Measurements from ENCODE around the gene FAM131A. TPM values are rescaled to one million over a fixed set of nuclear protein-coding genes. Genes with fewer than 3 reads are reported as not detected.
A peak's percentile ranks its signal among the peaks of the same experiment; 100 is the strongest.

FAM131A gene
- total RNA-seq, 1 donor from 2014 or later: 28.5 TPM

DNA sequence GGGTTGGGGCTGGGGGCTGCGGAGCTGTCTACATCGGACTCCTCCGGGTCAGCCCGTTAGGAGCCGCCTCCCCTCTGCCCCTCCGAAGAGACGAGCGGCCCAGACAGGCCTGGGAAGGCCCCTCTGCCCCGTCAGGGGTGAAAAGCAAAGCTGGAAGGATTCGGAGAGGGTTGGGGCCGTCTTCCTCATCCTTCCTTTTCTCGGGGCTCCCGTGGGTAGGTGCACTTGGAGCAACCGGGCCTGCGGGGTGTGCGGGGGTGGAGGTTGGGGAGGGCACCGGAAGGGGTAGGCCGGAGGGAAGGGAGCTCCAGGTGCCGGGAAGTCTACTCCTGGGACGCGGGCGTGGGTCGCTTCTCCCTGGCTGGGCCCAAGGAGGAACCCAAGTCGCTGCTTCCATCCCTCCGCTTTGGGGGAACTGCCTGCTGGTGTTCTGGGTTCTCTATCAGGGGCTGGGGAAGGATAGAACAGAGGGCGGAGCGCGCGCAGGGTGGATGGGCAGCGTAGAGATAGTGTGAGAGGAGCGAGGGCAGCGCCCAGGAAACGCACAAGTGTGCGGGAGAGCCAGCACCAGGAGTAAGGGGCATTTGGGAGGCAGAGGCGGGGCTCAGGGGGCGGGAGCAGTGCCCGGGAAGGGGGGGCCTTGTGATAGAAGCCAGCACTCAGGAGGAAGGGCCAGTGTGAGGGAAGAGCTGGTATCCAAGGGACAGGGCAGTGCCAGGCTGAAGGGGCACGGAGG lies 24.7 kb downstream of the FAM131A start:
- Histone ChIP-seq H3K4me3 (peak overlapping the region; percentile 87 to 96), H3K27me3 (no peaks in the 10 kb centered on the region), H3K9me3 (no peaks in the 10 kb centered on the region), H3K27ac (peak overlapping the region; percentile 92), H3K36me3 (peaks cover 0 to 23% of the 10 kb centered on the region in 2 donors), H3K4me1 (peaks cover 31% of the 10 kb centered on the region)
- DNase-seq (ENCODE audit: extremely low spot score in 2 of 2): peak in 1 of 2 donors; percentile 94
- intact Hi-C loops (cut with DNase I): loop anchor here (1.0 kb wide), 1 partner anchor 48 kb away; the partner anchor contains the start of gene EIF4G1
- TF ChIP-seq, protein P1, sequence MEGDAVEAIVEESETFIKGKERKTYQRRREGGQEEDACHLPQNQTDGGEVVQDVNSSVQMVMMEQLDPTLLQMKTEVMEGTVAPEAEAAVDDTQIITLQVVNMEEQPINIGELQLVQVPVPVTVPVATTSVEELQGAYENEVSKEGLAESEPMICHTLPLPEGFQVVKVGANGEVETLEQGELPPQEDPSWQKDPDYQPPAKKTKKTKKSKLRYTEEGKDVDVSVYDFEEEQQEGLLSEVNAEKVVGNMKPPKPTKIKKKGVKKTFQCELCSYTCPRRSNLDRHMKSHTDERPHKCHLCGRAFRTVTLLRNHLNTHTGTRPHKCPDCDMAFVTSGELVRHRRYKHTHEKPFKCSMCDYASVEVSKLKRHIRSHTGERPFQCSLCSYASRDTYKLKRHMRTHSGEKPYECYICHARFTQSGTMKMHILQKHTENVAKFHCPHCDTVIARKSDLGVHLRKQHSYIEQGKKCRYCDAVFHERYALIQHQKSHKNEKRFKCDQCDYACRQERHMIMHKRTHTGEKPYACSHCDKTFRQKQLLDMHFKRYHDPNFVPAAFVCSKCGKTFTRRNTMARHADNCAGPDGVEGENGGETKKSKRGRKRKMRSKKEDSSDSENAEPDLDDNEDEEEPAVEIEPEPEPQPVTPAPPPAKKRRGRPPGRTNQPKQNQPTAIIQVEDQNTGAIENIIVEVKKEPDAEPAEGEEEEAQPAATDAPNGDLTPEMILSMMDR (IDR thresholded peaks at IDR 0.05): no peak
- TF ChIP-seq POLR2A (IDR thresholded peaks at IDR 0.05): peak in 1 of 2 donors; percentile 5
- TF ChIP-seq POLR2AphosphoS5 (IDR thresholded peaks at IDR 0.05; ENCODE audit: insufficient read depth in 1 of 2, low read depth in 1 of 2): peak in 1 of 2 donors; percentile 52

DNA sequence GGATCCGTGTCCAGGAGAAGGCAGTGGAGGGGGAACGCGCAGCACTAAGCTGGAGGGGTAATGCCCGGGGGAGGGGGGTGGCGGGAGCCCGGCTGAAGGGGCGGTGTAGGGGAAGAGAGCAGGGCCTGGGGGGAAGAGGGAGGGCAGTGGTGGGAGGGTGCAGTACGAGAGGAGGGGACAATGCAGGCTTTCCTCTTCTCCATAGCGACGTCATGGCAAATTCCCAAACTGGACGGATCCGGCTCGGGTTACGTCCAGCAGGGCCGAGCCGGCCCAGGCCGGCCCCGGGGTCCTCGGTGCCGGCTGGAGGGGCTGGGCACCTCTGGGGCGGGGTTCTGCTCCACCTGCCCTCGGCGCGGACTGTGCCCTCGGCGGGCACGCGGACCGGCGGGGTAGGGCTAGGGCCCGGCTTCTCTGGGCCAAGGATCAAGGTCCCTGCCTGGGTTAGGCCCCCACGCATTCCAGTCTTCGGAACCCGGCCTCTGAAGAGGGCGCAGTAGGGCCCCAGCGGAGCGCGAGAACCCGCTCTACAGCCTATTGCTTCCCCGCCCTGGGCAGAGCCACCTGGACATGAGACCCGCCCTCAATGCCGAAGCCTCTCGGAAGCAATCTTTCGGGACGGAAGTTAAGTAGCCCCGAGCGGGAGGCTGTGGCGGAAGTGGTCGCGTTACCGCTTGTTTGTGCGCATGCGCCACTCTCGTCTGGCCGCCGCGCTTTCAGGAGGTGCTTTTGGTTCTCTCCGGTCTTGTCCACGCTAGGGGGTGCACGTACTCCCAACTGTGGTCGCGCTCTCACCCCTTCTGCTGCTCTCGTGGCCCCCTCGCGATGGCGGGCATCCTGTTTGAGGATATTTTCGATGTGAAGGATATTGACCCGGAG lies 25.5 kb downstream of the FAM131A start:
- intact Hi-C loops (cut with DNase I): no loop called here

DNA sequence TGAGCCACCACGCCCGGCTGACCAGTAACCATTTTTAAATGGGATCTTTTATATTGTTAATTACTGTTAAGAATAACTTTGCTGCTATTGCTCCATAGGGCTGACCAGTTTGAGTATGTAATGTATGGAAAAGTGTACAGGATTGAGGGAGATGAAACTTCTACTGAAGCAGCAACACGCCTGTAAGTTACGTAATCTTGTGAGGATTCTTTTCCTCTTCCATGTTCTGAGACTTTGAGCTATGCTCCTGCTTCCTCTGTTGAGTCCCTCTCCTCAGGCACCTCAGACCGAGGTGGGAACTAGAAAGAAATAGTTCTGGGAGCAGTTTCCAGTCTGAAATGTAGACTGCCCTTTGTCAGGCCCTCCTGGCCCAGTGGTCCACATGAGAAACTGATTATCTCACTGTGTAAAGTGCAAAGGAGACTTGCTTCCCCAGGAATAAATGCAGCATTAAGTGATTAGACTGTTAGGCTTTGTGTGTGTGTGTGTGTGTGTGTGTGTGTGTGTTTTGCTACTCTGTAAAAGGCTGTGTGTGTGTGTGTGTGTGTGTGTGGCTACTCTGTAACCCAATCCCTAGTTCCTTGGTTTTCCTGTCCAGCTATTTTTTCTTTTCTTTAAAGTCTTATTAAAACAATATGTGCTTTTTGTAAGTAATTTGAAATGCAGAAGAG lies 29.4 kb downstream of the FAM131A start:
- Histone ChIP-seq H3K27ac (no peak overlapping the region), H3K27me3 (no peaks in the 10 kb centered on the region), H3K4me3 (no peak overlapping the region), H3K36me3 (peaks cover 0 to 29% of the 10 kb centered on the region in 2 donors), H3K4me1 (peaks cover 32% of the 10 kb centered on the region), H3K9me3 (no peaks in the 10 kb centered on the region)
- DNase-seq (ENCODE audit: extremely low spot score in 2 of 2): no peak
- intact Hi-C loops (cut with DNase I): no loop called here
- TF ChIP-seq POLR2A (IDR thresholded peaks at IDR 0.05): no peak
- TF ChIP-seq POLR2AphosphoS5 (IDR thresholded peaks at IDR 0.05; ENCODE audit: insufficient read depth in 1 of 2, low read depth in 1 of 2): no peak
- TF ChIP-seq, protein P1 (IDR thresholded peaks at IDR 0.05): no peak

More for the DNA sequence above, 25.5 kb downstream of the FAM131A start:
- Histone ChIP-seq H3K9me3 (no peaks in the 10 kb centered on the region), H3K36me3 (peaks cover 0 to 25% of the 10 kb centered on the region in 2 donors), H3K4me3 (peak overlapping the region; percentile 87 to 96), H3K27ac (peak overlapping the region; percentile 92), H3K27me3 (no peaks in the 10 kb centered on the region), H3K4me1 (peaks cover 31% of the 10 kb centered on the region)
- TF ChIP-seq, protein P1 (IDR thresholded peaks at IDR 0.05): peak in 2 of 3 experiments; percentile 14 to 65
- peak; percentile 93 to 94 for TF ChIP-seq POLR2AphosphoS5 (IDR thresholded peaks at IDR 0.05; ENCODE audit: insufficient read depth in 1 of 2, low read depth in 1 of 2)
- peak in 1 of 2 donors; percentile 52 for TF ChIP-seq POLR2A (IDR thresholded peaks at IDR 0.05)
- peak in 1 of 2 donors; percentile 98 for DNase-seq (ENCODE audit: extremely low spot score in 2 of 2)

DNA sequence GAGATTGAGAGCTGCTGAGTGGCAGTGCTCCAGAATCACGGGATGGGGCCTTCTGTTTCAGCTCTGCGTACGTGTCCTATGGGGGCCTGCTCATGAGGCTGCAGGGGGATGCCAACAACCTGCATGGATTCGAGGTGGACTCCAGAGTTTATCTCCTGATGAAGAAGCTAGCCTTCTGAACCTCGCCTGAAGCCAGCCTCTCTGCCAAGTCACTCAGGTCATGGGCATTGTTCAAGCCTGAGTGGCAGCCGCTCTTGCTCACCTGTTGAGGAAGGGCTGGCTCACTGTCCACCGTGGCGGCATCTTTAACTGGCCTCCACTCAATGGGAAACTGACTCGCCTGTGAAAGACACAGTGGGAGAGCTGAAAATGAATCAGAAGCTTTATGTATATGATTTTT lies 30.7 kb downstream of the FAM131A start:
- Histone ChIP-seq H3K27me3 (no peaks in the 10 kb centered on the region), H3K4me1 (peaks cover 40% of the 10 kb centered on the region), H3K4me3 (no peak overlapping the region), H3K9me3 (no peaks in the 10 kb centered on the region), H3K27ac (no peak overlapping the region), H3K36me3 (peaks cover 0 to 29% of the 10 kb centered on the region in 2 donors)
- TF ChIP-seq POLR2AphosphoS5 (IDR thresholded peaks at IDR 0.05; ENCODE audit: insufficient read depth in 1 of 2, low read depth in 1 of 2) (no peak), POLR2A (IDR thresholded peaks at IDR 0.05) (no peak)
- TF ChIP-seq, protein P1 (IDR thresholded peaks at IDR 0.05): no peak
- no peak for DNase-seq (ENCODE audit: extremely low spot score in 2 of 2)
- intact Hi-C loops (cut with DNase I): no loop called here
